Stimulated activated naive CD4-positive, alpha-beta T cell treated with Interleukin-2 at 50 U/mL for 16 hours (primary cell): ENCODE measurements around the gene STX1A.
"Not testable (repeated sequence)": the region's sequence is repeated elsewhere in the genome, so short reads cannot be mapped to it uniquely, and the experiment has no call there.

Experiments
- DNase-seq: peaks from one replicate; lab custom pipeline; 2025; lab: John Stamatoyannopoulos, UW

Gene STX1A

GRCh38 chr7:73682745-73683055 is 36.8 kb downstream of the STX1A start:
- peak; percentile 25 for DNase-seq

- DNase-seq = no peak
Observed at GRCh38 chr7:73681031-73681430, 38.4 kb downstream of the STX1A start.

- no peak for DNase-seq
Observed at GRCh38 chr7:73680501-73680900, 39.0 kb downstream of the STX1A start.

GRCh38 chr7:73679709-73680108 is 39.8 kb downstream of the STX1A start:
- no peak for DNase-seq

- DNase-seq = no peak
Observed at GRCh38 chr7:73678862-73679261, 40.6 kb downstream of the STX1A start.

GRCh38 chr7:73676062-73676461 is 43.4 kb downstream of the STX1A start:
- not testable (repeated sequence) for DNase-seq

GRCh38 chr7:73674468-73675124 is 44.9 kb downstream of the STX1A start:
- DNase-seq = no peak

- DNase-seq = no peak
Observed at GRCh38 chr7:73671857-73672445, 47.5 kb downstream of the STX1A start.

- no peak for DNase-seq
Observed at GRCh38 chr7:73671322-73671661, 48.2 kb downstream of the STX1A start.

GRCh38 chr7:73669858-73670385 is 49.5 kb downstream of the STX1A start:
- DNase-seq = no peak

GRCh38 chr7:73669288-73669701 is 50.2 kb downstream of the STX1A start:
- no peak for DNase-seq

- DNase-seq = no peak
Observed at GRCh38 chr7:73668886-73669230, 50.6 kb downstream of the STX1A start.

GRCh38 chr7:73668103-73668885 is 51.2 kb downstream of the STX1A start:
- DNase-seq = no peak

GRCh38 chr7:73667344-73668102 is 51.9 kb downstream of the STX1A start, which contains the start of gene VPS37D:
Gene VPS37D, plus strand, starts transcription at chr7:73667831. Its CDS starts 128 bp downstream, at chr7:73667959.
- peak; percentile 86 for DNase-seq

- DNase-seq = no peak
Observed at GRCh38 chr7:73663033-73663432, 56.4 kb downstream of the STX1A start.

- DNase-seq = not testable (repeated sequence)
Observed at GRCh38 chr7:73660594-73660993, 58.9 kb downstream of the STX1A start.

GRCh38 chr7:73659983-73660382 is 59.5 kb downstream of the STX1A start:
- DNase-seq = no peak

- not testable (repeated sequence) for DNase-seq
Observed at GRCh38 chr7:73655309-73655708, 64.2 kb downstream of the STX1A start.

GRCh38 chr7:73652541-73652949 is 66.9 kb downstream of the STX1A start:
- DNase-seq = no peak

GRCh38 chr7:73650524-73650923 is 68.9 kb downstream of the STX1A start:
- no peak for DNase-seq

GRCh38 chr7:73649576-73649975 is 69.9 kb downstream of the STX1A start:
- no peak for DNase-seq
